Activated B cell treated with CpG ODN at 0.5 μM for 24 hours (primary cell): ENCODE measurements around the gene AUTS2. TPM values are rescaled to one million over a fixed set of nuclear protein-coding genes. Genes with fewer than 3 reads are reported as not detected.

Experiments
- ATAC-seq: fragments of 200-7000 bp; cut with Tn5 transposase; one replicate; pipeline ENCODE4 v1.10.0; 2021; ENCODE audit warnings: low read depth, mild to moderate bottlenecking, moderate library complexity
- CTCF ChIA-PET: fragments of 350-600 bp; sonication (Branson Sonifier 250); formaldehyde crosslinking; loops from one replicate; lab custom pipeline; 2021; ENCODE audit warnings: antibody characterized with exemption; lab: Charles Lee
- POLR2A ChIA-PET: fragments of 350-600 bp; sonication (Branson Sonifier 250); formaldehyde crosslinking; loops from one replicate; lab custom pipeline; 2021; ENCODE audit warnings: antibody characterized with exemption; lab: Charles Lee
- DNase-seq: peaks from one replicate; pipeline ENCODE4 v3.0.0; 2022
- H3K27ac Mint-ChIP-seq: one replicate; pipeline ENCODE4 v1.8.0; 2020; ENCODE audit warnings: mixed read lengths
- H3K27me3 Mint-ChIP-seq: one replicate; pipeline ENCODE4 v1.8.0; 2021; ENCODE audit warnings: mixed read lengths
- H3K36me3 Mint-ChIP-seq: one replicate; pipeline ENCODE4 v1.8.0; 2021; ENCODE audit warnings: low read depth, mixed read lengths
- H3K4me1 Mint-ChIP-seq: one replicate; pipeline ENCODE4 v1.8.0; 2021; ENCODE audit warnings: mixed read lengths
- H3K4me3 Mint-ChIP-seq: one replicate; pipeline ENCODE4 v1.8.0; 2020; ENCODE audit warnings: mild to moderate bottlenecking, mixed read lengths
- H3K9me3 Mint-ChIP-seq: one replicate; pipeline ENCODE4 v1.8.0; 2020; ENCODE audit warnings: mixed read lengths
- CTCF ChIP-seq: fragments of 200-600 bp; IDR thresholded peaks from one replicate; pipeline ENCODE4 v1.8.0; 2022; ENCODE audit warnings: antibody characterized with exemption, mild to moderate bottlenecking
- intact Hi-C: fragments of 100-400 bp; cut with micrococcal nuclease; formaldehyde crosslinking; loops from one replicate; pipeline ENCODE4 v1.15.1; 2024
- total RNA-seq: library from RNA; stranded (reverse); gene quantifications from 2 replicates; pipeline ENCODE4 v1.2.3, GENCODE V29; 2022

Gene AUTS2
- total RNA-seq, 1 donor from 2014 or later: 15.9 TPM

- no peaks in the 10 kb centered on the region for H3K4me1 Mint-ChIP-seq
- no peak for TF ChIP-seq CTCF
- no peak overlapping the region for H3K4me3 Mint-ChIP-seq
- CTCF ChIA-PET: no interaction called here
- H3K27me3 Mint-ChIP-seq: no peaks in the 10 kb centered on the region
- H3K27ac Mint-ChIP-seq: no peak overlapping the region
- H3K36me3 Mint-ChIP-seq: peaks cover 9% of the 10 kb centered on the region
- DNase-seq: no peak
- ATAC-seq: no peak
- POLR2A ChIA-PET: no interaction called here
- intact Hi-C loops: no loop called here
- H3K9me3 Mint-ChIP-seq: no peaks in the 10 kb centered on the region
Measured at GRCh38 chr7:70665997-70666396, 1067.7 kb downstream of the AUTS2 start.

GRCh38 chr7:70667406-70667805, 1069.1 kb downstream of the AUTS2 start:
- H3K4me1 Mint-ChIP-seq: no peaks in the 10 kb centered on the region
- H3K4me3 Mint-ChIP-seq: no peak overlapping the region
- intact Hi-C loops: no loop called here
- POLR2A ChIA-PET: no interaction called here
- TF ChIP-seq CTCF: no peak
- H3K9me3 Mint-ChIP-seq: no peaks in the 10 kb centered on the region
- H3K27ac Mint-ChIP-seq: no peak overlapping the region
- peaks cover 9% of the 10 kb centered on the region for H3K36me3 Mint-ChIP-seq
- ATAC-seq (no peak), DNase-seq (no peak)
- CTCF ChIA-PET: no interaction called here
- H3K27me3 Mint-ChIP-seq: no peaks in the 10 kb centered on the region

GRCh38 chr7:70668606-70669358, 1070.5 kb downstream of the AUTS2 start:
- intact Hi-C loops: no loop called here
- Mint-ChIP-seq H3K4me1 (no peaks in the 10 kb centered on the region), H3K27me3 (no peaks in the 10 kb centered on the region), H3K27ac (no peak overlapping the region), H3K4me3 (no peak overlapping the region), H3K9me3 (no peaks in the 10 kb centered on the region), H3K36me3 (peaks cover 6% of the 10 kb centered on the region)
- DNase-seq (no peak), ATAC-seq (no peak)
- CTCF ChIA-PET: no interaction called here
- no peak for TF ChIP-seq CTCF
- POLR2A ChIA-PET: no interaction called here

- ChIA-PET POLR2A (no interaction called here), CTCF (no interaction called here)
- Mint-ChIP-seq H3K9me3 (no peaks in the 10 kb centered on the region), H3K4me3 (no peak overlapping the region), H3K27ac (no peak overlapping the region), H3K27me3 (no peaks in the 10 kb centered on the region), H3K36me3 (peaks cover 5% of the 10 kb centered on the region), H3K4me1 (no peaks in the 10 kb centered on the region)
- intact Hi-C loops: no loop called here
- ATAC-seq (no peak), DNase-seq (no peak)
- no peak for TF ChIP-seq CTCF
Measured at GRCh38 chr7:70669854-70670253, 1071.6 kb downstream of the AUTS2 start.

- CTCF ChIA-PET: no interaction called here
- POLR2A ChIA-PET: no interaction called here
- Mint-ChIP-seq H3K27me3 (no peaks in the 10 kb centered on the region), H3K9me3 (no peaks in the 10 kb centered on the region), H3K4me1 (no peaks in the 10 kb centered on the region), H3K4me3 (no peak overlapping the region), H3K36me3 (peaks cover 5% of the 10 kb centered on the region), H3K27ac (no peak overlapping the region)
- no peak for TF ChIP-seq CTCF
- DNase-seq (no peak), ATAC-seq (no peak)
- intact Hi-C loops: no loop called here
Measured at GRCh38 chr7:70670288-70670687, 1072.0 kb downstream of the AUTS2 start.
